HG03039 (cell line): ENCODE data around the gene PLCH2.

Source experiments
- ATAC-seq: cut with Tn5 transposase; IDR thresholded peaks from one replicate; pipeline ENCODE4 v1.9.1; 2021; ENCODE audit warnings: mild to moderate bottlenecking, moderate library complexity; ENCODE audit not compliant: unreplicated experiment

PLCH2 gene

DNA sequence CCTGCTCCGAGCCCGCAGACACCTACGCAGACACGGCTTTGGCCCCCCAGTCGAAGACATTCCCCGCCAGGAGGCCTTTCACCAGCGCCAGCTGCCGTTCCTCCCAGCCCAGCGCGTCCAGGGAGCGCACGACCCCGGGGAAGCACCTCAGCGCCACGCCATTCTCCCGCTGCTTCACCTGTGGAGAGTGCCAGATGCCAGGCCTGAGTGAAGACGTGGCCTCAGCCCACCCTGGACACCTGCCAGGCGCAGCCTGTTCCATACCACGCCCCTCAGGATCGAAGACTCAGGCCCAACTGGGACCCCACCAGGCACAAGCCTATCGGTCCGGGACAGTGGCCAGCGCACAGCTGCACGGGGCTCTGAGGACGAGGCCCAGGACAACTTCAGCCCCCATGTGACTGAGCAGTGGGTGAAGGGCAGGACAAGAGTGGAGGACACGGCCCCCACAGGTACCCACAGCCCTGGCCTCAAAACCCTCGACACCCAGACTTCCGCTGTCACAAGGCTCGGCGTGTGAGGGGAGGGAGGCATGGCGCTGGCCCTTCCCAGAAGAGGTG, 36.9 kb downstream of the PLCH2 start:
- ATAC-seq: no peak

DNA sequence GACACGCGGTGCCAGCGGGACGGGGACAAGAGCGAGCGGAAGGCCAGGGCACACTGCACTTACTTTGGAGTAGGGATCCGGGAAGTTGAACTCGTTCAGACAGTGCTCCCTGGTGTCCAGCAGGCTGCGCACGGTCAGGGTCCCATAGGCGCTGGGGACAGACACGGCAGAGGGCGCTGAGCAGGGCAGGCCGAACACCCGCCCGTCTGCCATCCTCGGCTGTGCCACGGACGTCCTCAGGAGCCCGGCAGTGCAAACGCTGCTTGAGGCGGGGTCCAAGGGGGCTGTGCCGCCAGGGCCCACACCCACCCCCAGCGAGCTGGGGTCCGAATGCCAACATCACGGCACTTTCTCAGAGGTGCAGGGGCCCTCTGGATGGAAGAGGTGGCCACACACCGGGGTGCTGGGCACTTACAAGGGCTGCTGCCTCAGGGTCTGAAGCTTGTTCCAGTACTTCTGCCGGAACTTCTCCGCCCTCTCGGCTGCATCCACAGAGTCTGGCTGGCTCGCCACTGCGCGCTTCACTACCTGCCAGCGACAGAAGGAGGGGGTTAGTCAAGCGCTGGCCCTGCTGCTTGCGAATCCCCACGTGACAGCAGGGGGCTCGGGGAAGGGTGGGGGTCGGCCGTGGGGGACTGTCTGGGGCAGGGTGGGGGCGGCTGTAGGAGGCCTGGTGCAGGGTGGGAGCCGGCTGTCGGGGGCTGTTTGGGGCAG, 38.0 kb downstream of the PLCH2 start:
- no peak for ATAC-seq

DNA sequence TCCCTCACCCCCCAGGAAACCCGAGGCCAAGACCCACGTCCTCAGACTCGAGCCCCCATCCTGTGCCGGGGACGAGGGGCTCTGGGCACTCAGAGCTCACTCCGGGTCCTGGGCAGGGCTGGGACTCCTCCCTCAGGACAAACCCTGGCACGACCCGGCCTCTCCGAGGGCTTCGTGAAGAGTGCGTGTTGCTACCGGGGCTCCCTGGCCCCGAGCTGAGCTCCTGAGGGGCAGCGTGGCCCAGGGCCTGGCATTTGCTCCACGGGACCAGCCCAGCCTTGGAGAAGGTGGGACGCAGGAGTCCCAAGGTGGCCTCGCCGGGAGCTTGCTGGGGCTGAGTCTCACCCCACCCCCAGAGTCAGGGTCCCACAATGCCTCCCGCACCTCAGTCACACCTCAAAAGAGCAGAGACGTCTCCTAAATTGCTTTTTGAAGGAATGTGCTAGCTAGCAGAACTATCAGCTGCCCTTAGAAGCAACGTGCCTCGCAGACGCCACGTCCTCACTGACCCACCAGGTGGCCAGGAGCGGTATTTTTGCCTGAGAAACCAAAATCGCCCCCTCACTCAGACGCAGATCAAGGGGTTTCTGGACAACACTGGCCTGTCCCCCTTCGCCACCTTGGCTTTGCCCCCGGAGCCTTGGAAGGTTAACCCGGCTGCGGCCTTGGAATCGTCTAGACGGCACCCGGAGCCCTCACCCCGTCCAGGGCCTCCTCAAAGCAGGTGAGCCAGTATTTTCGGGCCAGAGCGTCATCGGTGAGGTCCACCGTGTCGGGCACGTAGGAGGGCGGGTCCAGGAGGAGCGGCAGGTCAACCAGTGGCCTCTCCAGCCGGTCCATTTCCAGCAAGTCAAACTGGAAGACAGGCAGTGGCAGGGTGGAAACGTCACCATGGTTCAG, 39.0 kb downstream of the PLCH2 start:
- no peak for ATAC-seq

DNA sequence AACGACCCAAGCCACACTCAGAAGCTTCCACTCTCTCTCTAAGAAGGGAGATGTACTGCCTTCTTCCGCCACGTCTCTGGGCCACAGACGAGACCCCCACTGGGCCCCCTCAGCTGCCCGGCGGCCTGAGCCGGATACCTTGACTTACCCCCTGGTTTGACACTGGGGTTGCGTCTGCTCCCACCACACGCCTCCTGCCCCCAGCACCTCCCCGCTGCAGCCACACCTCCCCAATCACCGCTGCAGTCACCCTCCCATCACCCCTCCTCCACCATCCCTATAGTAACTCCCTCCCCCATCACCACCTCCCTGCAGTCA, 39.6 kb downstream of the PLCH2 start:
- ATAC-seq: no peak

DNA sequence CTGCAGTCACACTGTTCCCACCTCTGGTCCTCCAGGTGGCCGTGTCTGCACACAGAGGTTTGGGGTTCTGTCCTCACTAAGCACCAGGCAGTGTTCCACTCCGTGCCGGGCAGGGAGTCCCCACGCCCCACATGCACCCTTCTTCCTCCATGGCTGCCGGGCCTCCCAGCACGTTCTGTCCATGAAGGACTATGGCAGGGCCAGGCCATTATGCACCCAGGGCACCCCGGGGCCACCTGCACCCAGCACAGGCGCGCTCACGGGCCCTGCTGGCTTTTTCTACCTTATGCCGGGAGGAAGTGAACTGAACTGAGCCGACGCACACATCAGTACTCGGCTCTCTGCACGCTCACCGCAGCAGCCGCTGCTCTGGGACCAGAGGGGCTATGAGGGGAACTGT, 40.0 kb downstream of the PLCH2 start:
- no peak for ATAC-seq

DNA sequence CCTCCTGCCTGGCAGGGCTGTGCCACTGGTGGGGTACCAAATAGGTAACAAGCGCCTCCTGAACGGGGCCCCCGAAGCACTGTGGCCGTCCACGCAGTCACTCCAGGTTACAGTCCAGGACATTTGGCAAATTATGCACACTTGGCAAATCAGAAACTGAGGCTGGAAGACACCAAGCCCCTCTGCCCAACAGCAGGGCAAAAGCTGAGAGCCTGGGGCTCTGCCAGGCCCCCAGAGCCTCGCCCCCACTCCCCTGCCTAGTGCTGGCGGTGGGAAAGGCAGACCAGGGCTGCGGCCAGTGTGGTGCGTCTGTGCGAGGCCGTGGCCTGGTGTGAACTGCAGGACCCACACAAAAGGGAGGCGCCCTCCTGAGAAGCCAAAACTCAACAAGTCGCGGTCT, 40.9 kb downstream of the PLCH2 start:
- ATAC-seq: no peak

DNA sequence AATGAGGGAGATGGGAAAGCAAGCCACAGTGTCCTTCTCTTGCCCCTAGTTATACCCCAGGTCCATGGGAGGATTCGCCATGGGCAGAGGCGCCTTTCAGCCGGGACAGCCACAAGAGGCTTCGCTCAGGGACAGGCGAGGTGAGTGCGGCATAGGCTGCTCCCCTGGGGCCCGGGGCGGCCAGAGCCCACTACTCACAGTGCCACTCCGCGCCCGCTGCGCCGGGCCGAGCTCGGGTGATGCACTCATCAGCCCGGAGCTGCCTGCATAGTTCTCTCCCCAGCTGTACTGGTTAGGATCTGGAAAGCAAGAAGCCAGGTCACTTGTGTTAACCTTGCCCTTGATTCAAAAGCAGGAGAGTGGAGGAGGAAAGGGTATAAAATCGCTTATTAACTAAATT, 41.9 kb downstream of the PLCH2 start:
- no peak for ATAC-seq

DNA sequence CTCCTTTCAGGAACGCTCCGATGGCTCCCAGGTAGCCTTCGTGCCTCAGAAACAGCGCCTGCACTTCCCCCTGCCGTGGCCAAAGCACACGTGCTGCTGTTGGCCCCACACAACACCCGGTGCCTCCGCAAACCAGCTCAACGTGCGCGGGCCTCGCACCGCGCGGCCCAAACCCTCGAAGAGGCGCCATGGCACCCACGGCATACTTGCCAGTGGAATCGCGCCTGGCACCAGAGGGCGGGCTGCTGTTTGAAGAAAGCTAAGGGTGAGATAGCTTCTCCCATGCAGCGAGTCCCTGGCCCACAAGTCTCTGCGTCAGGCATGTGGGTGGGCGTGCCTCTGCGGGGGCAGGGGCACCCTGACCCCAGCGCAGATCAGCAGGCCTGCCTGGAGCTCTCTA, 42.4 kb downstream of the PLCH2 start:
- ATAC-seq: no peak

DNA sequence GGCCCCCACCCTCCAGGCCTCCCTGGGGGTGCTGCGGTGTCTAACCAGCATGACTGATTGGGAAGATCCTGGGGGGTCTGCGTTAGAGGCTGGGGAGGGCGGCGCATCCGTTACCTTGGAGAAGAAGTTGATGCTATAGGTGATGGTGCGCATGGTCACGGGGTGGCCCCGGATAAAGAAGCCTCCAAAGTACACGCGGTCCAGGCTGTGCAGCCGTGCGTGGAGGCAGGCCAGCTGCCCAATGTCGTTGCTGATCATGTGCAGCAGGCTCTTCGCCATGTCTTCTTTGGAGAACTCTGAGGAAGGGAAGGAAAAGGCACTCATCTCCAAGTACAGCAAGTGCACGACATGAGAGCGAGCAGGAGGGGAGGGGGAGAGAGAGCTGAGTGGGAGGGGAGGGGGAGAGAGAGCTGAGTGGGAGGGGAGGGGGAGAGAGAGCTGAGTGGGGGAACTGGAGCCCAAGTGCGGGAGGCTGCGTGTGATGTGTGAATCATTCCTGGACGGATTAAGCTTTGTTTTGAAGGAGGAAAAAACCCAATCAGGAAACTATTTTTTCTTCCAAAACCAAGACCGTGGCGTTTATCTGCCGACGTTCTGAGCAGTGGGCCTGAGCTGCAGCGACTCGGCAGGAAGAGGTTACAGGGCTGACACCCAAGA, 43.1 kb downstream of the PLCH2 start:
- no peak for ATAC-seq

DNA sequence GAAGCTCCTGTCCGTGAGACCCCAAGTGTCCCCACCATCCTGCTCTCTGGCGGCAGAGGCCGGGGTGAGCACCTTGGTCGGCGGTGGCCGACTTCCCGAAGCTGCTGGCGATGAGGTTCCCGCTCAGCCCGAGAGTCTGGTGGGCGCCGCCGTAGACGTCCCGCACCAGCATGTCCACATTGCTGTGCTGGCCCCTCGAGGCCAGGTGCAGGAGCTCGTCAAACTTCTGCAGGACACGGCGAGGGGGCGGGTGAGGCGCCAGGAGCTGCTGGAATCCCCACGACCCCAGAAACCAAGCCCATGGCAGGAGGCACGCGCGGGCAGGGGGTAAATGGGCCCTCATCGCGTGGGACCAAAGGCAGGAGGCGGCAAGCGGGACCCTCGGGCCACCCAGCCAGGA, 43.6 kb downstream of the PLCH2 start:
- ATAC-seq: no peak

DNA sequence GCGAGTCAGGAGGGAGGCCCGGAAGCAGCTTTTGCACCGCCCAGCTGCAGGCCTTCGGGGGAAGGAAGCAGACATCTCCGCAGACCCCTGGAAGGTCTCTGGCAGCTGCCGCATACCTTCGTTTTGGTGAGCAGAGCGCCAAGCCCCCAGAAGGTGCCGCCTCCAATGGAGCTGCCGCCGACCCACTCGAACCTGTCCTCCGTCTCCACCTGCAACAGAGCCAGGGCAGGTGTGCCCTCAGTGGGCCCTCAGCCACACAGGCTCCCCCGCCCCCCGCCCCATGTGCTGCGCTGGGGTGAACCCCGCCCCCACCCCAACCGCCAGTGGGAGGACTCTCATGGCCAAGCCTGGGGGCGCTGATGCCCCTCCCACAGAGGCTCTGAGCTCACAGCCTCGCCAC, 44.1 kb downstream of the PLCH2 start:
- ATAC-seq: no peak

DNA sequence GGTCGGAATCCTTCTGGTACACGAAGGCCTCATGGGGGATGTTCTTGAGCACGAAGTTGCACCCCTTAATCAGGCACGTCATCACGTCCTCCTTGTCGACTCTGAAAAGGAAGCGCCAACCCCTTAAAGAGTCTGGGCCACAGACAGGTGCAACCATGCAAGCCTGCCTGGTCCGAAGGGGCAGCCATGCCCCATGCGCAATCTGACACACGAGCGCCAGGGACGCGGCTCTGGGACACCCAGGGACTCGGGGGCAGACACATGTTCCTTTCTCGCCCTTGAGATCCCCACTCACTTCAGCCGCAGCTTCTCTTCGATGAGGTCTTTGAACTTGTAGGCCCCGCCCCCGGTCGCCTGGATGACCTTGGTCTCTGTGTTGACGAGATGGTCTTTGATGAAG, 44.7 kb downstream of the PLCH2 start:
- no peak for ATAC-seq

DNA sequence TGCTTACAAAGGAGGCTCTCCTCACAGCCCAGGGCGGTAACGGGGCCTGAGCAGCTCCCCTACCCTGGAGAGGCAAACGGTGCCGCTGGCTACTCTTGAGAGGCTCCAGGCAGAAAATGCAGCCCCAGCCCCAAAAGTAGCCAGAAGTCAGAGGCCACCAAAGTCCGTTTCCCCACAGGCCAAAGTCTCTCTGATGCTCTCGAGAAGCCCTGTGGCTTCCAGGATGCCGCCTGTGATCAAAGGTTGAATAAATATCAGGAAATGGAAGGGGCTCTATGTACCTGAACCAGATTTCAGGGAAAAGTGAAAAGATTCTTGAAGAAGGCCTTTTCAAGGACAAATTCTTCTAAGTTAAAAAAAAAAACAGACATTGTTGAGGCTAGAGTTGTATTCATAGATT, 46.1 kb downstream of the PLCH2 start:
- no peak for ATAC-seq

DNA sequence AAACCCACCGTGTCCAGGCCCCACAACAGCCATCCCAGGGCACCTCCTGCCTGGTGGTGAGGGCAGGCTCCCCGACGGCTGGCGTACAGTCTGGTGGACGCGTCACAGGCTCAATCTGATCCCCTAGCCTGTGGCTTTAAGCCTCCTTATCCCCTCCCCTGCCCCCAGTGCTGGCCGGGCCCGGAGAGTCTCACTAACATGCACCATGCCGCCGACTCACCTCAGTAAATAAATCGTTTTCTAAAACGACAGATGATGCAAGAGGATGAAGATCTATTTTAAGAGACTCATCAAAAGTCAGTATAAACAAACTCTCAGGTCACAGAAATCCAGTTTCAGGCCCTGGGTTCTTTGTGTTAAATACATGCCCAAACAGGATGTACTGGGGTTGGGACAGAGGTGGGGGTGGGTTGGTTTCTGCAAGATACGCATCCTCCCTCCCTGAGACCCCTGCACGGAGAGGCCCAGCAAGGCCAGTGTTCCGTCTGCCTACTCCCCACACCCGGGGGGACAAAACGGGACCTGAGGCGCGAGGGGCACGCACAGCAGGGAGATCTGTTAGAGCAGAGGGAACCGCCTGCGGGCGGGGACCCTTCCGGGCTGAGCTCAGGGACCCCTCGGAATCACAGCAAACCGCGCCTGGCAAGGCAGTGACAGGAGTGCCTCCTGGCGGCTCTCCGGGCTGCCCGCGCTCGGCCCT, 47.3 kb downstream of the PLCH2 start:
- no peak for ATAC-seq

DNA sequence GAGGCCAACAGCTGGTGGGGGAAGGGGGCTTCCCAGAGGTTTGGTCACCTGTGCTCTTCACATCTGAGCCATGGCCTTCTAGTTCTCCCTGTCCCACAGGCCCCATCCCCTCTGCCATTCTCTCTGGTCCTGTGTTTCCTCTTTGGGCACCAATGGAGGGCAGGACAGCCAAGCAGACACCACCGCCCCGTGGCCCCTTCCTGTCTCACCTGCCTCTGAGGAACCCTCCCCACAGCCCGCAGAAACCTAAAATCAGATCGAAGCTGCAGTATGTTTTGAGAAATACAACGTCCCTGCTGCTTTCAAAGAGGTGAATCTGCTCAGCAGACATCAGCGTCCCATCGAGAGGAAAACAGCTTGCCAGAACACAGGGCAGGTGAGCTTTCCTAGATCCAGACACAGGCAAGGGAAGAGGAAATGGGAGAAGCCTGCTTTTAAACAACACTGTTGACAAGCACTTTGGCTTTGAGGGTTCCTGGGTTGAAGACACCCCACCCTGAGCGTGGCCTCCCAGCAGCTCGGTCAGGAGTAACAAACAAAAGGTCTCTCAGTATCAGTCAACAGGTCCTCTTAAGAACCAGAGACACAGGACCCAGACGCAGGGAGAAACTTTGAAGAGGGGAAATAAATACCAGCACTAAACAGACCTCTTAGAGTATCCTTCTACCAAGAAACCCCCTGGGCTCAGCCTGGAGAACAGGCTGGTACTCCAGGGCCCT, 48.0 kb downstream of the PLCH2 start:
- no peak for ATAC-seq

DNA sequence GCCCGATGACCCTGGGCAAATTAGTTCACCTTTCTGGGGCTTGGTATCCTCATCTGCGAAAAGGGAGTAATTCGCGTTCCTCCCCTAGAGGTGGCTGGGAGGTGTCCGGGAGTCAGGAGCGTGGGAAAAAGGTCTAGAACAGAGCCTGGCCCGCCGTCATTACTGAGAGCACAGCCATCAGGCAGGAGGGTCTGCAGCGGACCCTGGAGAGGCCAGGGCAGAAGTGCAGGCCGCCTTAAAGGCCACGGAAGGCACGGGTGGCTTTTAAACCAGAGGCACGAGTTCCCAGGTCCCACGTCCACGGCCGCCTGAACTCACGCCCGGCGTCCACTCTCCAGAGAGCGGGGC, 49.5 kb downstream of the PLCH2 start:
- no peak for ATAC-seq

DNA sequence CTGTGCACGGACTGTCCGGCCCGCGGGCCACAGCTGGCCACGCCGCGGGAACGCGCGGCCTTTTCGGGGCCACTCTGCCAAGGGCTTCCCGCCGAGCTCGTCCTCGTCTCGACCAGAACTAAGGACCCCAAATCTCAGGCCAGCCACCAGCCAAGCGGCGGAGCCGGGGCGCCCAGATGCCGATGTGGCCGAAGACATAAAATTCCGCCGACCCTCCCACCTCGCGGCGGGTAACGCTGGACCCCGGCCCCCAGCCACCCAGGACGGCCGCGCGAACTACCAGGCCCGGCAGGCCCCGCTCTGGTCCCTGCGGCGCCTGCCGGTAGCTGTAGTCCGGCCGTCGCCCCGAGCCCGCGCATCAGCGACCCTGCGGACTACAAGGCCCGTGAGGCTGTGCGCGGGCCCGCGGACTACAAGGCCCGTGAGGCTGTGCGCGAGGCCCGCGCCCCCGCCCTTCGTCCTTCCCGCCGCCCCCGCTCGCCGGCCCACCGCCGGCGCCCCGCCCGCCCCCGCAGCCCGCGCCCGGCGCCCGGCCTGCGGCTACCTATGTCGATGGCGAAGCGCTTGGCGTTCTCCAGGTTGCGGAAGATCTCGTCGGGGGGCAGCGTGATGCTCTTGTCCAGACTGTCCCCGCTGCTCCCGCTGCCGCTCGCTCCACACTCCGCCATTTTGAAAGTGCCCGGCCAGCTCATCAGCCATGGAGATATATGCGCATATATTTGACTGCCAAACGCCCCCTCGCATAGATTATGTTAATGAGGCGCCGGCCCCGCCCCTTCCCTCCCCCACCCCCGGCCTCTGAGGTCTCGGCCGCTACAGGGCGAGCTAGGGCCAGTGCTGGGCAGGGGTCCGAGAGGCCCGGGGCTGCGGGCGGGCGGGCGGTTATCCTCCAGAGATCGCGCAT, 50.1 kb downstream of the PLCH2 start, which contains the start of gene PANK4:
TSS of gene PANK4 (minus strand) at position 677 of the 904 bp plus-strand sequence. CDS start at position 668, 9 bp downstream.
- ATAC-seq: peak; percentile 74

DNA sequence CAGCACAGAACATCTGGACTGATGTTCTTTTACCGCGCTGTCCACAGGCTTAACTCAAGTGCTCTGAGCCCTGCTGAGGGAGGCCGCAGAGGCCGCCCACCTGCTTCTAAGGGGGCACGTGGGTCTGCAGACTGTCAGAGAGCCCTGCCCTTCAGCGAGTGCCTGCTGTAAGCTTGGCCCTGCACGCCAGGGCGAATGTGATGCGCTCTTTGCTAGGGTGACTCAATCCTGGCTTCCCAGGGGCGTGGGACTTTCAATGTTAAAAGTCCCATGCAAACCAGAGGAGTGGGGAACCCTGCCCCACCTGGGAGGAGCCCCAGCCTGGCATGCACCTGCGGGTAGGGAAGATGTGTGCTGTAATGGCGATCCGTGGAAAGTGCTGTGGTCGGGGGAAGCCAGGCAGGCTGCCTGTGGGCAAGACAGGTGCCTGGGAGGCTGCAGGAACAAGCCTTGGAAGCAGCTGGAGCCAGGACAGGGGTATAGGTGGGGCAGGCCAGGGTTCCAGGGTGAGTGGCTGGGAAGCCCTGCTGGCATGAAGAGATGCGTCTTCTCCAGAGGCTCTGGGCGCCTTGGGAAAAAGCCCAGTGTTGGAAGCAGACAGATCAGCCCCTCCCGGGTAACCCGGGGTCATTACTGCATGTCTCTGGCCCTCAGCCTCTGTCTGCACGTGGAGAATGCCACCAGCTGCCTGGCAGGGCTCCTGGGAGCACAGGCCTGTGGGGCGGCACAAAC, 50.9 kb downstream of the PLCH2 start:
- ATAC-seq: peak; percentile 20

DNA sequence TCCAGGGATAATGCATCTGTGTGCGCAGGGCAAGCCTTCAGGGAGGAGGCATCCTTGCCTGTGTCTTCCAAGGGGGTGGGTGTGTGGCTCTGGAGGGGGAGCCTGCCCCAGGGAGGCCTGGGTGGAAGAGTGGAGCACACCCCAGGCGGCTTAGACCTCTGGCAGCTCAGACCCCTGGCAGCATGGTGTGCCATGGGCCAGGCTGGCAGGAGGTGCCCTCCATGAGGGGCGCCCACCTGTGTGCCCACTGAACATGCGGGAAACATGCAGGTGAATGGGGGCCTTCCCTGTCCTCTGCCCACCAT, 51.4 kb downstream of the PLCH2 start:
- no peak for ATAC-seq
